SJCRH30 (cell line): ENCODE data around the gene PREPL. TPM values are rescaled to one million over a fixed set of nuclear protein-coding genes. Genes with fewer than 3 reads are reported as not detected.
"Not testable (repeated sequence)": the region's sequence is repeated elsewhere in the genome, so short reads cannot be mapped to it uniquely, and the experiment has no call there.

ENCODE experiments used
- DNase-seq, 2 experiments: peaks; one replicate each; pipeline ENCODE4 v3.0.0-alpha.2; 2015 to 2020
- H3K27ac ChIP-seq: fragments of 250-450 bp; sonication (Bioruptor Pico); 2 replicates; pipeline ENCODE4 v1.5.1; 2020; ENCODE audit warnings: mild to moderate bottlenecking, moderate library complexity
- H3K27me3 ChIP-seq: fragments of 250-450 bp; sonication (Bioruptor Pico); 2 replicates; pipeline ENCODE4 v1.5.1; 2020; ENCODE audit warnings: mild to moderate bottlenecking, moderate library complexity
- H3K36me3 ChIP-seq: fragments of 250-450 bp; sonication (Bioruptor Pico); 2 replicates; pipeline ENCODE4 v1.5.1; 2020; ENCODE audit warnings: mild to moderate bottlenecking, moderate library complexity
- H3K4me1 ChIP-seq: fragments of 250-450 bp; sonication (Bioruptor Pico); 2 replicates; pipeline ENCODE4 v1.5.1; 2020; ENCODE audit warnings: mild to moderate bottlenecking, moderate library complexity
- H3K4me3 ChIP-seq: fragments of 250-450 bp; sonication (Bioruptor Pico); 2 replicates; pipeline ENCODE4 v1.5.1; 2020; ENCODE audit warnings: mild to moderate bottlenecking, moderate library complexity
- H3K9me3 ChIP-seq: fragments of 250-450 bp; sonication (Bioruptor Pico); replicated peaks from 2 replicates; pipeline ENCODE4 v1.5.1; 2020; ENCODE audit warnings: mild to moderate bottlenecking, moderate library complexity
- total RNA-seq: library from RNA; depleted of rRNA; stranded (reverse); fragments of >200 nt; shearing (Covaris generic); gene quantifications from 2 replicates; pipeline ENCODE4 v1.2.3, GENCODE V29; 2014; rRNA removed

The PREPL gene
- 64.1 and 74.0 TPM in 2 replicates for total RNA-seq

DNA sequence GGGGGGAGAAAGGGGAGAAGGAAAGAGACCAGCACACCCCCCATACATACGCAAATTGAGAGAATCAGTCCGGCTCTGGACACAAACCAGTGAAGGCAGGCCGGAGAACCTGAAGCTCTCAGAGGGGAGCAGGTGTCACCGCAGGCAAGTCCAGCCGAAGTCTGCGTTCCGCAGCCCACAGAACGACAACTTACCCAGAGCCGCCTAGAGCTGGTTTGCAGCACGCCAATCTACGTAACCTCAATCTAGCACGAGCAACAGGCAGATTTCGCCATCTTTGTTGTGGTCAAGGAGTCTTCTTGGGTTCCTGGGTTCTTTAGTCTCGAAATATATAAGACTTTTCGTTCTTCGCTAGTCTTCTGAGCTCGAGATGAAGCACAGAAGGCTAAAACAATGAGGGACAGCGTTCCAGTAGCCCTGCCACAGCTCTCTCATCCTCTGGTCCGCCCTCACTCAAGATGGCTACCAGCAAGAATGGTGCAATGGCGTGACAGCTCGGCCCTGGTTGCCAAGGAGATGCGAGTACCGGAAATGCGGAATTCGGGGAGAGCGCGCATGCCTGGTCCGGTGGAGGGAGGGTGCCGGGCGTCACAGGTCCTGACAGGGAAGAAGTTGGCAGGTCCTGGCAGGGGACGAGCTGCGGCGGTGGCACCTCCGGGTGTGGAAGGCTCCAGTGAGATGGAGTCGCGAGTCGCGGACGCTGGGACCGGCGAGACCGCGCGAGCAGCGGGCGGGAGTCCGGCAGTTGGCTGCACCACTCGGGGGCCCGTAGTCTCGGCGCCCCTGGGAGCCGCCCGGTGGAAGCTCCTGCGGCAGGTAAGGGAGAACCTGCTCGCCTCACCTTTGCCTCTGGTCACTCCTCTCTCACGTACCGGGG, at the start of gene PREPL, which contains the start of gene CAMKMT:
Gene PREPL, minus strand, starts transcription at position 165 of the 877 bp plus-strand sequence. CDS start 15,152 bp downstream, outside the sequence.
Gene CAMKMT, plus strand, starts transcription at position 618 of the 877 bp plus-strand sequence.
- Histone ChIP-seq H3K9me3 (no peaks in the 10 kb centered on the region), H3K27ac (peak within 1 kb of the TSS; percentile 94), H3K36me3 (no peaks in the 10 kb centered on the region), H3K4me3 (peak within 1 kb of the TSS; percentile 75), H3K4me1 (peaks cover 30% of the 10 kb centered on the region), H3K27me3 (no peaks in the 10 kb centered on the region)
- peak; percentile 99 for DNase-seq

DNA sequence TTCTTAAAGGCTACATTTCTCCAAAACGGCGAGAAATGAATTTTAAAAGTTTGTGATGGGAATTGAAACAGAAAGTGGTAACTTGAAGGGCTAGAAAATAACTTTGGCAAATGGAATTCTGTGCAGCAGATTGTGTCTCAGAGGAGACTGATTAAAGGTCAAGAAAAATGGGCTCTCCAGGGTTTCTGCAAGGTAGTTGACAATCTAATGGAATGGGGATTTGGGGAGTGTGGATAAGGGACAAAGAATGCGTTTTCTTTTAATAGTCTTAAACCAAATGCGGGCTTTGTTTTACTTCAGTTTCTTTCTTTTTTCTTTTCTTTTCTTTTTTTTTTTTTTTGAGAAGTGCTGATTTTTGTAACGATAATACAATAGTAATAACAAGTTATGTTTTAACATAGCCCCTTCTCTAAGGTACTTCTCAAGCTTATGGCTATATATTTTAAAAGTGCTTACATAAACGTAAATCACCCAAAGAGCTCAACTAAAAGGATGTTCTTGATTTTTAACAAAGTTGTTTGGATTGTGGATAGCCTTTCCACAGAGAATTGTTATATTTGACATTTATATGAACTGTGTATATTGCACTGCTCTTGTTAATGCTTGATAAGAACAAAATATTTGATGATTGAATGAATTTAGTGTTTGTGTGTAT, 37.1 kb upstream of the PREPL start:
- Histone ChIP-seq H3K4me3 (no peak overlapping the region), H3K27me3 (no peaks in the 10 kb centered on the region), H3K27ac (no peak overlapping the region)

DNA sequence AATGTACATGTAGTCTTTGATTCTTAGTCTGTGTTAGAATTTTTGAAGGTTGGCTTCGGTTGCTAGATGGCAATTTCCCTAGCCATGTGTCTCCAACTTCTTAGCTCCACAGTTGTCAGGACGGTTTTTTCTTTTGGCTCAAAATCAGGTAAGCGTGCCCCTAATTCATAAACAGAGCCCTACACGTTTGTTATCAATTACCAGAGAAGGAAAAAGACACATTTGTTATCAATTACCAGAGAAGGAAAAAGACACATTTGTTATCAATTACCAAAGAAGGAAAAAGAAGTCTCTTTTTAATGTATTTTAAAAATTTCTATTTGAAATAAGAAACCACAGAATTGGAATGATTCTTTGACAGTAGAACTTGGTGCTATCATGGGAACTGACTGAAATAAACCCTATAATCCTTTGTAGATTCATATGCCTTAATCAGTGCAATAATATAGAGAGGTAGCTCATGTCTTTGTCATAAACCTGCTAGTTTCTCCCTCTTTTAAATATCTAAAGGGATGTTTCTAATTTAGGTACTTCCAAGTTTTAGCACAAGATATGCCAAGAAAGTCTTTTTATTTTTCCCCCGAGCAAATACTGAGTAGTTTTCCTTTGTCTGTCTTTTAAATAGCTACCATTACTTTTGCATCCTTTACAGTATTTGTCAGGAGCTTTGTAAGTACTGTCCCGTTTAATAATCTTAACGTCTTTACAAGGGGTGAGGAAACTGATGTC, 36.3 kb upstream of the PREPL start:
- Histone ChIP-seq H3K4me1 (no peaks in the 10 kb centered on the region), H3K36me3 (no peaks in the 10 kb centered on the region), H3K4me3 (no peak overlapping the region), H3K27me3 (no peaks in the 10 kb centered on the region), H3K27ac (no peak overlapping the region), H3K9me3 (no peaks in the 10 kb centered on the region)
- DNase-seq = no peak

More for the DNA sequence above, 37.1 kb upstream of the PREPL start:
- no peaks in the 10 kb centered on the region for H3K9me3 ChIP-seq
- H3K4me1 ChIP-seq = no peaks in the 10 kb centered on the region
- no peak for DNase-seq
- no peaks in the 10 kb centered on the region for H3K36me3 ChIP-seq

DNA sequence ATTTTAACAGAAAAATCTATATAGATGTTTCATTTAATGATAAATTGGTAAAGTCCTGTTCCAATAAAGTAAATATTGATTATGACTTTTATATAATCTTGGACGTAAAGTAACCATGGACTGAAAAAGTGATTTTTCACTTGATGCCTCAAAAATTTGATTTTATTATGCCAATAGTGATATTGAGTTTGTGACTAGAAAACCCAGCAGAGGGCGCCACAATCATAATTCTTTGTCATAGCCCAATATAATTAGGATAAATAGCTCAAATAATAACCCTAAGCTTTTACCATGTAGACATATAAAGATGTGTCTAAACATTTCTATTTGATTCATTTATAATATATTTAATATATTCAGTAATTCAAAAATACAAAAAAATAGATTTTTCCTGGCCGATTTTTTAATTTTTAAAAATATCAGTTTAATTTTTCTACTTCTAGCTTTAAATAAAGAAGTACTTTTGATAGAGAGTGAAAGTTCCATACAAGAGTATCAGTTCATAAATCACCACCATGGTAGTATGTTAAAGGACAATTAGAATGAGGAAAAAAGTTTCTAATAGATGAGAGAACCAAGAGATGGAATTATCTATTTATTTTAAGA, 31.1 kb upstream of the PREPL start:
- peak; percentile 63 to 86 for DNase-seq
- no peak overlapping the region for H3K27ac ChIP-seq
- H3K4me1 ChIP-seq = no peaks in the 10 kb centered on the region
- H3K4me3 ChIP-seq = no peak overlapping the region
- H3K36me3 ChIP-seq = no peaks in the 10 kb centered on the region
- no peaks in the 10 kb centered on the region for H3K27me3 ChIP-seq
- H3K9me3 ChIP-seq = no peaks in the 10 kb centered on the region

DNA sequence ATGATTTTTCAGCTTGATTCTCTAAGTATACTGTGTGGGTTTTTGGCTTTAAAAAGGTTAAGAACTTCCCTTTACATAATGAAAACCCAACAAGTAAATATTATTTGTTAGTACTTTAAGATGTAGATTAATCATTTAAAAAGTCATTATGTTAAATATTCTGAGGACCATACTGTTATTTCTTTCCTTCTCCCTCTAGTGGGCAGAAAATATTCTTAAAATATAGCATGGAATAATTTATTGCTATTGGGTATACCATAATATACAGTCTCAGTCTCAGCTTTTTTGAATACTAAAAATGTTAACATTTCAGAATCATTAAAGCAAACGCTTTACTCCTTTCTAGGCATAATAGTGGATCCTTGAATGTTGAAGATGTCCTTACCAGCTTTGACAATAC, 28.6 kb upstream of the PREPL start:
- no peak for DNase-seq
- Histone ChIP-seq H3K36me3 (no peaks in the 10 kb centered on the region), H3K9me3 (no peaks in the 10 kb centered on the region), H3K27ac (no peak overlapping the region), H3K27me3 (no peaks in the 10 kb centered on the region), H3K4me3 (no peak overlapping the region), H3K4me1 (no peaks in the 10 kb centered on the region)

DNA sequence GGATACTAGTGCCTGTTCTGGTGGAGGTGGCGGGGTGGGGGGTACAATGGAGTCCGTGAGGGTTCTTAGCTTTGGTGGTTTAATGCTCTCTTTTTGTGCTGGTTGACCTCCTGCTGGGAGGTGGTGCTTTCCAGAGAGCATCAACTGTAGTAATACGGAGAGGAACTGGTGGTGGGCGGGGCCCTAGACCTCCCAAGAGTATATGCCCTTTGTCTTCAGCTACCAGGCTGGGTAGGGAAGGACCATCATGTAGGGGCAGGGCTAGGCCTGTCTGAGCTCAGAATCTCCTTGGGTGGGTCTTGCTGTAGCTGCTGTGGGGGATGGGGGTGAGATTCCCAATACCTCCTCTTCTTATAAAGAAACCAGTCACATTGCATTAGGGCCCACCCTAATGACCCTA, 27.6 kb upstream of the PREPL start:
- no peak for DNase-seq
- Histone ChIP-seq H3K36me3 (no peaks in the 10 kb centered on the region), H3K27ac (no peak overlapping the region), H3K27me3 (no peaks in the 10 kb centered on the region), H3K9me3 (no peaks in the 10 kb centered on the region), H3K4me1 (no peaks in the 10 kb centered on the region), H3K4me3 (no peak overlapping the region)

DNA sequence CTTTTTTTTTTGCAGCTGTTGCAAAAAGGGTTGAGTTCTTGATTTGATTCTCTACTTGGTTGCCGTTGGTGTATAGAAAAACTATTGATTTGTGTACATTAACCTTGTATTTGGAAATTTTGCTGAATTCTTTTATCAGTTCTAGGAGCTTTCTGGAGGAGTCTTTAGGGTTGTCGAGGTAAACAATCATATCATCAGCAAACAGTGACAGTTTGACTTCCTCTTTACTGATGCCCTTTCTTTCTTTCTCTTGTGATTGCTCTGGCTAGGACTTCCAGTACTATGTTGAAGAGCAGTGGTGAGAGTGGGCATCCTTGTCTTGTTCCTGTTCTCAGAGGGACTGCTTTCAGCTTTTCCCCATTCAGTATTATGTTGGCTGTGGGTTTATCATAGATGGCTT, 23.9 kb upstream of the PREPL start:
- not testable (repeated sequence) for H3K4me3 ChIP-seq, H3K27me3 ChIP-seq, H3K27ac ChIP-seq, H3K36me3 ChIP-seq, DNase-seq, H3K4me1 ChIP-seq, H3K9me3 ChIP-seq

DNA sequence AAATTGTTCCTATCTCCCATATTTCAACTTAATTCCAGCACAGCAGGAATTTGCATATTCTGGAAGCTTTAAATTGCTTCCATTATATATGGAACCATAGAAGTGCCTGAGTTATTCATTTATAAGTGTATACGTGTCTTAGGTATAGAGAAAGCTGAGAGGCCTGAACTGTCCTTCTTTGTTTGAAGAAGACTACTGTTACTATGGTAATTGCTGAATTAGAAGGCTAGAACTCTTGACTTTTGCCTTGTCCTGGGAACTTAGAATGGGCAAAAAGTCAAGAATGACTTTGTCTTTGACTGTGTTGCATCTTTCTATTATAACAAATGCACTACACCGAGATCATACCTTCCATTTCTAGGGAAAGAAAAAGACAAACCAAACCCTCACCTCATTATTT, 16.2 kb upstream of the PREPL start:
- Histone ChIP-seq H3K27me3 (no peaks in the 10 kb centered on the region), H3K4me3 (no peak overlapping the region), H3K36me3 (no peaks in the 10 kb centered on the region; the same call in 1 of the 2 replicates), H3K27ac (no peak overlapping the region), H3K4me1 (no peaks in the 10 kb centered on the region), H3K9me3 (no peaks in the 10 kb centered on the region)
- no peak for DNase-seq

DNA sequence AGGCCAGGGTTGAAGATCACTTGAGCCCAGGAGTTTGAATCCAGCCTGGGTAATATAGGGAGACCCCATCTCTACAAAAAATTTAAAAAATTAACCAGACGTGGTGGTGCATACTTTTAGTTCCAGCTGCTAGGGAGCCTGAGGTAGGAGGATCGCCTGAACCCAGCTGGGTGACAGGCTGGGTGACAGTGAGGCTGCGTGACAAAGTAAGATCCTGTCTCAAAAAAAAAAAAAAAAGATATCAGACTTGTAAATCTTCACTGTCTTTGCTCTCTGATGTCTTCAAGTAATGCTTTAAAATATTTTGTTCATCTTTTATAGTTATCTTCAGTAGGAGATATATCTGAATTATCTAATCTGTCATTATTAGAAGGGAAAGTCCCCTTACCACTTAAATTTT, 11.0 kb upstream of the PREPL start:
- Histone ChIP-seq H3K27me3 (no peaks in the 10 kb centered on the region), H3K27ac (no peak overlapping the region), H3K4me3 (no peak overlapping the region), H3K4me1 (no peaks in the 10 kb centered on the region), H3K36me3 (no peaks in the 10 kb centered on the region; the same call in 1 of the 2 replicates), H3K9me3 (no peaks in the 10 kb centered on the region; the same call in 1 of the 2 replicates)
- DNase-seq = no peak

DNA sequence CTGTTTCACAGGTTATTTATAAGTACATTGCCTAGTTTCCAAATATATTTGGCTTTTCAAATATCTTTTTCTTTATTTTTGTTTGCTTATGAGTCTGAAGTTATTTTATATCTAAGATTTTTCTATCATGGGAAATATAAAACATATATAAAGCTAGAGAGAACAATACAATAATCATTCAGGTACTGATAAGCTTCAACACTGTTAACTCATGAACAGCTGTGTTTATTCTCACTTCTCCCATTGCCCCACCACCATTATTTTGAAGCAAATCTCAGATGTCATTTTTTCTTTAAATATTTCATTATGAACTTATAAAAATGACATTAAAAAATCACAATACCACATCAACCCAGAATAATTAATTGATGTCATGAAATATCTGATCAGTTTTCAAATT, 10.2 kb upstream of the PREPL start:
- no peak for DNase-seq
- Histone ChIP-seq H3K4me3 (no peak overlapping the region), H3K36me3 (no peaks in the 10 kb centered on the region; the same call in 1 of the 2 replicates), H3K9me3 (no peaks in the 10 kb centered on the region; the same call in 1 of the 2 replicates), H3K4me1 (no peaks in the 10 kb centered on the region), H3K27me3 (no peaks in the 10 kb centered on the region), H3K27ac (no peak overlapping the region)

DNA sequence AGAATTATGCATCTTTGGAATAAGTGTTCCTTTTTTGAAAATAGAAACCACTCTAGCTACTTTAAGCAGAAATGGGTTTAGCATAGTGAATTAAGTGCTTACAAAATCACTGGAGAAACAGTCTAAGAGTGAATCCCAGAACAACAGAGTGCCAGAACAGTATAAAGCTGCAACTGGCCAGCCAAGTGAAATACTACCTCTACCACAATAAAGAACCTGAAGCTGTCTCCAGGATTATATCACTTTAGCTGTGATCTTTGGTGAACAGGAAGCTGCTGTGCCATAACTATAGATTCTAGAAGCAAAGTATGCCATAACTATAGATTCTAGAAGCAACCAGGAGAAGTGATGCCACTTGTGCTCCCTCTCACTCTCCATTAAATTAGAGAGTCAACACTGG, 8.1 kb upstream of the PREPL start:
- H3K27me3 ChIP-seq = no peaks in the 10 kb centered on the region
- H3K4me1 ChIP-seq = no peaks in the 10 kb centered on the region
- H3K27ac ChIP-seq = no peak overlapping the region
- H3K9me3 ChIP-seq = no peaks in the 10 kb centered on the region; the same call in 1 of the 2 replicates
- no peaks in the 10 kb centered on the region; the same call in 1 of the 2 replicates for H3K36me3 ChIP-seq
- no peak for DNase-seq
- no peak overlapping the region for H3K4me3 ChIP-seq

DNA sequence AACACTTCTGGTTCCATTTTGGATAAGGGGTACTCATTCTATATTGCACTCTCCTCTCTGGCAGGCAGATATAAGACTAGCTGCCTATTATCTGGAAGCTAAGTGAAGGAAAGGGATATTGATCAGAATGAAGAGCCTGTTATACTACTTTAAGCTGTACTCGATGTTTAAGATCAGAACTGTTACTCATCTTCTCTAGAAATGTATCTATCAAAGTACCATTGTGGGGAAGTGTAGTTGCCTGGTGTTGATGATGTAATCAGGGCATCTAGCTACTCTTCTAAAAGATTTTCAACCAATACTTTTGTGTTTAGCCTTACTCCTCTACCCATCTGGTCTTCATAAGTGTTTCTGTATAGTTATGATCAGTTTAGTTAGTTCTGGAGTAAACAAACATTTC, 6.3 kb upstream of the PREPL start:
- no peaks in the 10 kb centered on the region for H3K27me3 ChIP-seq
- H3K4me1 ChIP-seq = peaks cover 2% of the 10 kb centered on the region; the same call in 1 of the 2 replicates
- no peaks in the 10 kb centered on the region for H3K36me3 ChIP-seq
- DNase-seq = no peak
- H3K4me3 ChIP-seq = no peak overlapping the region
- H3K9me3 ChIP-seq = no peaks in the 10 kb centered on the region; the same call in 1 of the 2 replicates
- no peak overlapping the region for H3K27ac ChIP-seq

DNA sequence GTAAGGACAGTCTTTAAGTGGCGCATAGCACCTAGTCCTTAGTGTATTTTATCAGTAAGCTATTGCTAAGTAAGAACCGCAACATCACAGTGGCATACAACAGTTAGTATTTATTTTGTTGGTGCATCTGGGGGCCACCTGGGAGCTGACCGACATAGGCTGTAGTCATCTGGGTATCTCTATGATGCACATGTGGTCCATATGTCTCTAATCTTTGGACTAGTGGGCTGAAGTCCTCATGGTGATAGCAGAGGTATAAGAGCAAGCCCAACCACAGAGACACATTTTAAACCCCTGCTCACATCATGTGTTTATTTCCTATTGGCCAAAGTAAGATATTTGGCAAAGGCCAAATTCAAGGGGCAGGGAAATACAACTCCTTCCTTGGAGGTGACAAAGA, 3.3 kb upstream of the PREPL start:
- Histone ChIP-seq H3K4me1 (peaks cover 5% of the 10 kb centered on the region), H3K9me3 (no peaks in the 10 kb centered on the region), H3K27me3 (no peaks in the 10 kb centered on the region), H3K36me3 (no peaks in the 10 kb centered on the region), H3K4me3 (no peak overlapping the region), H3K27ac (no peak overlapping the region)
- no peak for DNase-seq

DNA sequence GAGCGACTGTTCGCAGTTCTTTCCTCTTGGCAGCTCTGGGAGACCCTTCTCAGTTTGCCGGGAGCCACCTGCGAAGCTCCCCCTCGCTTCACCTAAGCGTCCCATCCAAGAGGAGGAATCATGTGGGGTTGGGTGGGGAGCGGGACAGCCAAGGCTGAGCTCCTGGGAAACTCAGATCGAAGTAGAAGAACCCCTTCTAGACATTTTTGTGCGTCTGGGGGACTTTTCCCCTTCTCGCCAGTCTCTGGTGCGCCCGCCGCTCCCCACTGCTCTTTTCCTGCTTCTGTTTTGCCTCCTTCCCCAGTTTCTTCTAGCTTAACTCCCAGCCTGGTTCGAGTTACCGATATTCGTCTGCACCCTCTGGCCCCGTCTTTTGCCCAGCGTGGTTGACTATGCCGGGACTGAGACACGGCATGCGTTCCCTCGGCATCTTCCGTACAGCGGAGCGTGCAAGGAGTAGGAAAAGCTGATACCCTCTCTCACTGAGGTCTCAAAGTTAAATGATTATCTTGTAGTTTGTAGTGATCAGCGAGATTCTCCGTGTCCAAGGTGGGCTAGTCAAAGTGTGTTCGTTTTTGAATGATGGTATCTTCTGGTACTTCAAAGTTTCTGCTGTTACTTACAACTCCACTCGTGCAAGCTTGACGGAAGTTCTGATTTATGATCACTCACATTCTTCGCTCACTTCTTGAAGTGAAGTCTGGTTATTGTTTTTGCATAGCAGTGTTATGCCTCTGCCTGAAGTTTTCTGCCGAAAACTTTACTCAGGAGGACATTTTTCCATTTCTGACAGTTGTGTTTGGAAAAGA, 1.1 kb upstream of the PREPL start:
- H3K36me3 ChIP-seq = no peaks in the 10 kb centered on the region
- H3K4me1 ChIP-seq = peaks cover 23% of the 10 kb centered on the region
- DNase-seq = peak; percentile 66 to 76
- H3K27me3 ChIP-seq = no peaks in the 10 kb centered on the region
- H3K27ac ChIP-seq = peak overlapping the region; percentile 94; the same call in 1 of the 2 replicates
- no peaks in the 10 kb centered on the region for H3K9me3 ChIP-seq
- H3K4me3 ChIP-seq = peak overlapping the region; percentile 75
